IPS-18c (cell line): Measurements from ENCODE around the gene EYA3.

Source experiments
- H3K4me3 ChIP-seq: 2 replicates; pipeline ENCODE4 v1.7.0; 2013; ENCODE audit warnings: low read depth, mild to moderate bottlenecking, low read length, moderate library complexity; ENCODE audit not compliant: insufficient read depth
- H3K9me3 ChIP-seq: one replicate; pipeline ENCODE4 v1.6.1; 2013; ENCODE audit warnings: mild to moderate bottlenecking, low read length, moderate library complexity; ENCODE audit not compliant: control insufficient read depth, insufficient read depth

Gene EYA3

GRCh38 chr1:28118640-28119307 lies 30.4 kb upstream of the EYA3 start:
- Histone ChIP-seq H3K9me3 (no peaks in the 10 kb centered on the region), H3K4me3 (no peak overlapping the region)

- Histone ChIP-seq H3K9me3 (no peaks in the 10 kb centered on the region), H3K4me3 (no peak overlapping the region)
Observed at GRCh38 chr1:28115267-28115666, 26.9 kb upstream of the EYA3 start.

- Histone ChIP-seq H3K9me3 (no peaks in the 10 kb centered on the region), H3K4me3 (no peak overlapping the region)
Observed at GRCh38 chr1:28114844-28115243, 26.4 kb upstream of the EYA3 start.

- Histone ChIP-seq H3K4me3 (no peak overlapping the region), H3K9me3 (no peaks in the 10 kb centered on the region)
Observed at GRCh38 chr1:28113242-28113572, 24.8 kb upstream of the EYA3 start.

GRCh38 chr1:28112388-28113241 lies 24.2 kb upstream of the EYA3 start:
- no peak overlapping the region for H3K4me3 ChIP-seq
- no peaks in the 10 kb centered on the region for H3K9me3 ChIP-seq

- H3K9me3 ChIP-seq: no peaks in the 10 kb centered on the region
- no peak overlapping the region for H3K4me3 ChIP-seq
Observed at GRCh38 chr1:28111157-28111556, 22.7 kb upstream of the EYA3 start.

- Histone ChIP-seq H3K9me3 (no peaks in the 10 kb centered on the region), H3K4me3 (no peak overlapping the region)
Observed at GRCh38 chr1:28110555-28110954, 22.1 kb upstream of the EYA3 start.

GRCh38 chr1:28109639-28110038 lies 21.2 kb upstream of the EYA3 start:
- no peak overlapping the region for H3K4me3 ChIP-seq
- H3K9me3 ChIP-seq: no peaks in the 10 kb centered on the region

- Histone ChIP-seq H3K4me3 (no peak overlapping the region), H3K9me3 (no peaks in the 10 kb centered on the region)
Observed at GRCh38 chr1:28108001-28108400, 19.6 kb upstream of the EYA3 start.

GRCh38 chr1:28104866-28105467 lies 16.6 kb upstream of the EYA3 start:
- Histone ChIP-seq H3K9me3 (no peaks in the 10 kb centered on the region), H3K4me3 (peak overlapping the region; percentile 17; the same call in 1 of the 2 replicates)

GRCh38 chr1:28102189-28102588 lies 13.8 kb upstream of the EYA3 start:
- Histone ChIP-seq H3K4me3 (no peak overlapping the region), H3K9me3 (no peaks in the 10 kb centered on the region)

- H3K4me3 ChIP-seq: no peak overlapping the region
- H3K9me3 ChIP-seq: no peaks in the 10 kb centered on the region
Observed at GRCh38 chr1:28099050-28099769, 10.8 kb upstream of the EYA3 start.

GRCh38 chr1:28097100-28097472 lies 8.7 kb upstream of the EYA3 start:
- no peaks in the 10 kb centered on the region for H3K9me3 ChIP-seq
- no peak overlapping the region for H3K4me3 ChIP-seq

- Histone ChIP-seq H3K9me3 (no peaks in the 10 kb centered on the region), H3K4me3 (no peak overlapping the region)
Observed at GRCh38 chr1:28096210-28097099, 8.0 kb upstream of the EYA3 start.

GRCh38 chr1:28091043-28091781 lies 2.8 kb upstream of the EYA3 start:
- no peaks in the 10 kb centered on the region for H3K9me3 ChIP-seq
- H3K4me3 ChIP-seq: no peak overlapping the region

GRCh38 chr1:28087614-28088167 lies 719 bp downstream of the EYA3 start:
- H3K4me3 ChIP-seq: peak overlapping the region; percentile 96
- no peaks in the 10 kb centered on the region for H3K9me3 ChIP-seq
